Lower leg skin (tissue), 3 donors: ENCODE results near the gene POLR3B.

Experiments
- POLR2A ChIP-seq, 2 donors: fragments of 450-650 bp; IDR thresholded peaks; one replicate each; pipeline ENCODE4 v1.6.1; 2016 to 2017; ENCODE audit warnings: antibody characterized with exemption in 2 of 2, mild to moderate bottlenecking in 1 of 2, moderate library complexity in 1 of 2
- TF ChIP-seq, protein P1 (sequence below), 3 donors: fragments of 450-650 bp; IDR thresholded peaks; one replicate each; pipeline ENCODE4 v1.5.1; 2016; ENCODE audit warnings: antibody characterized with exemption in 3 of 3, mild to moderate bottlenecking in 3 of 3, moderate library complexity in 2 of 3

DNA sequence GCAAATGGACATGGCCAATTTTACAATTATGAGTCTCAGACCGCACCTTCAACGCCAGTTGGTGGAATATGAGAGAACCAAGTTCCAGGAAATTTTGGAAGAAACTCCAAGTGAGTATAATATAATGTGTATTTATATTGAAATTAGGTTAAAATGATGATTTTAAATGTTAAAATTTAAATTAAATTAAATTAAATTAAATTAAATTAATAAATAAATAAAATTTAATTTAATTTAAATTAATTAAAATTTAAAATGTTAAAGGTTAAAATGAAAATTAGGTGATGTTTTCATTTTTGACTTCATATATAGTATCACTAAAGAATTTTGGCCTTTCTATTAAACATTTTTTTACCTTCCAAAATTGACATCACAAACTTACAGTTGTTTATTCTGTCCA lies 34.0 kb upstream of the POLR3B start:
- TF ChIP-seq, protein P1, sequence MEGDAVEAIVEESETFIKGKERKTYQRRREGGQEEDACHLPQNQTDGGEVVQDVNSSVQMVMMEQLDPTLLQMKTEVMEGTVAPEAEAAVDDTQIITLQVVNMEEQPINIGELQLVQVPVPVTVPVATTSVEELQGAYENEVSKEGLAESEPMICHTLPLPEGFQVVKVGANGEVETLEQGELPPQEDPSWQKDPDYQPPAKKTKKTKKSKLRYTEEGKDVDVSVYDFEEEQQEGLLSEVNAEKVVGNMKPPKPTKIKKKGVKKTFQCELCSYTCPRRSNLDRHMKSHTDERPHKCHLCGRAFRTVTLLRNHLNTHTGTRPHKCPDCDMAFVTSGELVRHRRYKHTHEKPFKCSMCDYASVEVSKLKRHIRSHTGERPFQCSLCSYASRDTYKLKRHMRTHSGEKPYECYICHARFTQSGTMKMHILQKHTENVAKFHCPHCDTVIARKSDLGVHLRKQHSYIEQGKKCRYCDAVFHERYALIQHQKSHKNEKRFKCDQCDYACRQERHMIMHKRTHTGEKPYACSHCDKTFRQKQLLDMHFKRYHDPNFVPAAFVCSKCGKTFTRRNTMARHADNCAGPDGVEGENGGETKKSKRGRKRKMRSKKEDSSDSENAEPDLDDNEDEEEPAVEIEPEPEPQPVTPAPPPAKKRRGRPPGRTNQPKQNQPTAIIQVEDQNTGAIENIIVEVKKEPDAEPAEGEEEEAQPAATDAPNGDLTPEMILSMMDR (IDR thresholded peaks at IDR 0.05), result no peak
- TF ChIP-seq POLR2A (IDR thresholded peaks at IDR 0.05), result no peak
